Stimulated activated CD8-positive, alpha-beta memory T cell treated with anti-CD3 and anti-CD28 coated beads, Interleukin-15, amount 100 ng/mL, for 24 hours (primary cell): ENCODE measurements around the gene HECTD4.
"Not testable (repeated sequence)": the region's sequence is repeated elsewhere in the genome, so short reads cannot be mapped to it uniquely, and the experiment has no call there.

Source experiments
- DNase-seq: peaks from one replicate; pipeline ENCODE4 v3.0.0-alpha.2; 2020; ENCODE audit warnings: low read depth

HECTD4 gene

GRCh38 chr12:112158461-112159145 lies 223.6 kb downstream of the HECTD4 start:
- DNase-seq = not testable (repeated sequence)

GRCh38 chr12:112153893-112154219 lies 228.4 kb downstream of the HECTD4 start:
- DNase-seq = no peak

- no peak for DNase-seq
Measured at GRCh38 chr12:112153181-112153892, 228.9 kb downstream of the HECTD4 start.

- no peak for DNase-seq
Measured at GRCh38 chr12:112151766-112152541, 230.3 kb downstream of the HECTD4 start.

- DNase-seq = no peak
Measured at GRCh38 chr12:112149596-112149995, 232.6 kb downstream of the HECTD4 start.

GRCh38 chr12:112148031-112148513 lies 234.2 kb downstream of the HECTD4 start:
- no peak for DNase-seq

GRCh38 chr12:112146123-112146522 lies 236.1 kb downstream of the HECTD4 start:
- no peak for DNase-seq

GRCh38 chr12:112140728-112141127 lies 241.5 kb downstream of the HECTD4 start:
- DNase-seq = no peak

GRCh38 chr12:112134731-112135130 lies 247.5 kb downstream of the HECTD4 start:
- no peak for DNase-seq

GRCh38 chr12:112133418-112133817 lies 248.8 kb downstream of the HECTD4 start:
- DNase-seq = no peak

- no peak for DNase-seq
Measured at GRCh38 chr12:112131686-112132085, 250.5 kb downstream of the HECTD4 start.

GRCh38 chr12:112130441-112130998 lies 251.7 kb downstream of the HECTD4 start:
- no peak for DNase-seq

GRCh38 chr12:112126911-112127310 lies 255.3 kb downstream of the HECTD4 start:
- DNase-seq = no peak

- no peak for DNase-seq
Measured at GRCh38 chr12:112126000-112126438, 256.2 kb downstream of the HECTD4 start.

- DNase-seq = peak; percentile 92
Measured at GRCh38 chr12:112125250-112125999, 256.8 kb downstream of the HECTD4 start, which contains the start of gene TRAFD1. Gene TRAFD1, plus strand, starts transcription at chr12:112125560. Its CDS starts 4,963 bp downstream, at chr12:112130523.

GRCh38 chr12:112124918-112125249 lies 257.3 kb downstream of the HECTD4 start:
- no peak for DNase-seq

GRCh38 chr12:112122823-112123690 lies 259.2 kb downstream of the HECTD4 start:
- no peak for DNase-seq

GRCh38 chr12:112121780-112122565 lies 260.3 kb downstream of the HECTD4 start:
- no peak for DNase-seq

GRCh38 chr12:112117685-112118084 lies 264.5 kb downstream of the HECTD4 start:
- DNase-seq = no peak
